ENCODE results near the gene DNAJC2.
A peak's percentile ranks its signal among the peaks of the same experiment; 100 is the strongest.

The DNAJC2 gene, protein sequence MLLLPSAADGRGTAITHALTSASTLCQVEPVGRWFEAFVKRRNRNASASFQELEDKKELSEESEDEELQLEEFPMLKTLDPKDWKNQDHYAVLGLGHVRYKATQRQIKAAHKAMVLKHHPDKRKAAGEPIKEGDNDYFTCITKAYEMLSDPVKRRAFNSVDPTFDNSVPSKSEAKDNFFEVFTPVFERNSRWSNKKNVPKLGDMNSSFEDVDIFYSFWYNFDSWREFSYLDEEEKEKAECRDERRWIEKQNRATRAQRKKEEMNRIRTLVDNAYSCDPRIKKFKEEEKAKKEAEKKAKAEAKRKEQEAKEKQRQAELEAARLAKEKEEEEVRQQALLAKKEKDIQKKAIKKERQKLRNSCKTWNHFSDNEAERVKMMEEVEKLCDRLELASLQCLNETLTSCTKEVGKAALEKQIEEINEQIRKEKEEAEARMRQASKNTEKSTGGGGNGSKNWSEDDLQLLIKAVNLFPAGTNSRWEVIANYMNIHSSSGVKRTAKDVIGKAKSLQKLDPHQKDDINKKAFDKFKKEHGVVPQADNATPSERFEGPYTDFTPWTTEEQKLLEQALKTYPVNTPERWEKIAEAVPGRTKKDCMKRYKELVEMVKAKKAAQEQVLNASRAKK

DNA sequence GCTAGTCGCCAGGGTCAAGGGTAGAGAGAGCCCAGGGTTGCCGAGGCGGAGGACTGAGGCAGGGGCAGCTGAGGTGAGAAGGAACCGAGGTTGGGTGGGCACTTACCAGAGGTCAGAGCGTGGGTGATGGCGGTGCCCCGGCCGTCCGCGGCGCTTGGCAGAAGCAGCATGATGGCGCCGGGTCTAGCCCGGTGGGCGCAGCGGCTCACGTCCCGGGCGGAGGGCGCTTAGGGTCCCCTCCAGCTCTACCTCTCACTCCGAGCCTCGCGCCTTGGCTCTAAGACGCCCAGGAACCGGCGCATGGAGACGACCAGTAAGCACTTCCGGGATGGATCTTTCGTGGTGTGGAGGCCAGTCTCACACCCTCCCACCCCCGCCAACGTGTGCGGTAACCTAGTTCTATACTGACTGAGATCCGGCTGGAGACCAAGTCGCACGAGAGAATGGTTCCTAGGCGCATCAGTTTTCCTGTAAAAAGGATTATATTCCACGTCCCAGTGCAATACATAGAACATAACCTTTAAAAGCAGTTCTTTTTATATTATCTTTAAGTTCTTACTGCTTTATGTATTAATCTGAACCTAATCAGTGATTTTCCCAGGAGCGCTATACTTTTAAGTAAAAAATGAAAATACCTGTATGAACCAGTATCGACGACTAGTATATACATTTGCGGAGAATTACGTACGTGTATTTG, at the start of gene DNAJC2:
TSS of gene DNAJC2 (minus strand) at position 315 of the 697 bp plus-strand sequence. CDS start at position 170, 145 bp downstream.
- DNase-seq = peak; percentile 85

DNA sequence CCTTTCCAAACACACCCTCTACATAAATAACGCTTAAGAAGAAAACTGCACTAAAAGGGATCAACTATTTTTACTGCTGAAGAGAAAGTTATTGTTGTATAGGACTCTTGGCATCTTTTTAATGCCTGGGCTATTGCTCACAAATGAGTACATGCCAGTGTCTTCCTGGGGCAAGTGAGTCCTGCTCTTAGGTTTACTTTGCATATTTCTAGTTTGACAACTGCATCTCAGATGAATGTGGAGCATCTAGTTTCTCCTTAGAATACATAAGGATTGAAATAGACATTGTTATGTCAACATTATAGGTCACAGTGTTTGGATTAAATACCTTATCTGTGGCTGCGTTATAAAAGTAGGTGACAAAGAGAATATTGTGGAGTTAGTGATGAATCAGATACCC, 47.4 kb upstream of the DNAJC2 start:
- DNase-seq = no peak

GRCh38 chr7:103391150-103391549, 46.6 kb upstream of the DNAJC2 start:
- DNase-seq = no peak

GRCh38 chr7:103389263-103389662, 44.7 kb upstream of the DNAJC2 start:
- no peak for DNase-seq

DNA sequence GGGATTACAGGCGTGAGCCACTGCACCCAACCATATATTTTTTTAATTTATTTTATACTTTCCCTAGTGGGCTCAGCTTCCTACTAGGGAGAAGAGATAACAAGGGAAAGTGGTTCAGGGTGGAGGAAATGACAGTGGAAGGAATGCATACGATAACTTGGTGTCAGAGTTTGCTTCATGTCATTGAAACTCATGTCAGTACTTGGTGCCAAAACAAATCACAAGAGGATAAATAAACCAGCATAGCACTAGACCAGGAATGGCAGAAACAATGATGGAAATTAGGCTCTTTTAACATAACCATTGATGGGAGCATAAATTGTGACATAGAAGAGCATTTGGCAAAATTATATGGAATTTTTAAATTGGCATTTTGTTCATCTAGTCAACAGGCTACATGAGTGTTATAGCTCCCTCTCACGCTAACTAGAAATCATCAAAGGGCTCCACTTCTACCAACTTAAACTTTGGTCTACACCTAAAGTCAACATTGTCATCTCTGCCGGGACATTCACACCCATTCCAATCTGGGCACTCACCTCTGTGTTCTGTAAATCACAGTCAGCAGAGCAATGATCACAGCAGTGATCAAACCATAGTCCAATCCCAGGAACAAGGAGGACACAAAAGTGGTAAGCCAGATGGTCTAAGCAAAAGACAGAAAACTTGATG, 44.0 kb upstream of the DNAJC2 start:
- no peak for DNase-seq

DNA sequence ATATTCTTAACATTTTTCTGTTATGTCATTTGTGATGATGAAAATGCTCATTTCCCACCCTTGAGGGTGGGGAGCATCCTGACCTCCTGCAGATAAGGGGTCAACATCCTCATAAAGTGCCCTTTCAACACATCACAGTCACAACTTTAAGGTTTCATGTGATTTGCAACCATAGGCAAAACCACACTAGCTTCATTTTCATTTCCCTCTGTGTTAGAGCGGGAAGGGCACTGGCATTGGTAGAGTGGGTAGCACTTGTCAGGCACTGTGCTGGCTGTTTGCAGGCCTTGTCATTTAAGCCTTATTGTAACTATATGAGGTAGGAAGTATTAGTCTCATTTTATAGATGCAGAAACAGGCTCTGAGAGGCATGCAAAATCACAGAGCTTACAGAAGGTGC, 42.7 kb upstream of the DNAJC2 start:
- DNase-seq = no peak

GRCh38 chr7:103382032-103382402, 37.5 kb upstream of the DNAJC2 start:
- no peak for DNase-seq

DNA sequence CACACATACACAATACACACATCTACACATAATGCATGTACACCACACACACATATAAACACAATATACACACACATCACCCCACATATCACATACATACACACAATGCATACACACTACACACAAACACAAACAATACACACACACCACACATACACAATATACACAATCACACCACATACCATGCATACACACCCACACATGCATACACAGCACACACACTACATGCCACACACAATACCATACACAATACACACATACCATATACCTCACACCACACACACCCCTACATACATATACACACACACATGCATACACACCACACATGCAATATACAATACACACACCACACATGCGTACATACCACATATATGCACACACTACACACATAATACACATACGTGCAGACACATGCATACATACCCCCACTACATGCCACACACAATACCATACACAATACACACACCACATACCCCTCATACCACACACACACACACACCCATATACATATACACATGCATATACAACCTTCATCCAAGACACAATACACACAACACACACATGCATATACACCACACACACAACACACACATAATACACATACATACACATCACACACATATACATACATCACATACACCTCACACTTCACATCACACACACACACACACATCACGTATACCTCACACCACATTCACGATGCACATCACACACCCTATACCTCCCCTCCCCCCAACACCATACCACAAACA, 36.9 kb upstream of the DNAJC2 start:
- DNase-seq = no peak

DNA sequence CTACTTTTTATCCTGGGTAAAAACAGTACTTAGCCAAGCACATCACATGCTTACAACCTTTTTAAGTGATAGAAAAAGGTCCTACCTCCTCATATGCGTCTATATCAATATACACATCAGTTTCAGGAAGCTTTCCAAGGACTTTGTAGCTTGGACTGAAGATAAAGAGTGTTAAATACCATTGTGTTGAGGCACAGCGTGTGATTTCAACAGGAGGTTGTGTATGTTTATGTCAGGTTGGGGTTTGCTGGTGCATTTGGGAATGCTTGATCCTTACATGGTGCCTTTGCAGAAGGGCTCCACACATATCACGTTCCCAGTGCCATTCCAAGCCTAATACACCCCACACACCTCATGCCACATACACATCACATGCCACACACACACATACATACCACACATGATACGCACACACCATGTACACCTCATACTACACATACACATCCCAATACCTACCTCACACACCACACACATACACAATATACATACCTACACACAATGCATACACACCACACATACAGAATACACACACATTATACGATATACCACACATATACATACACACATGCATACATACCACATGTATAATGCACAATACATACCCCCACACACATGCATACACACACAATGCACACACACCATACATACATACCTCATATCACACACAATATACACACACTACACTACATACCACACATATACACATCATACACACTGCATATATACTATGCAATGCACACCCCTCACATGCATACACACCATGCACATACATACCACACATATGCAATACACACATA, 36.0 kb upstream of the DNAJC2 start:
- DNase-seq = no peak

DNA sequence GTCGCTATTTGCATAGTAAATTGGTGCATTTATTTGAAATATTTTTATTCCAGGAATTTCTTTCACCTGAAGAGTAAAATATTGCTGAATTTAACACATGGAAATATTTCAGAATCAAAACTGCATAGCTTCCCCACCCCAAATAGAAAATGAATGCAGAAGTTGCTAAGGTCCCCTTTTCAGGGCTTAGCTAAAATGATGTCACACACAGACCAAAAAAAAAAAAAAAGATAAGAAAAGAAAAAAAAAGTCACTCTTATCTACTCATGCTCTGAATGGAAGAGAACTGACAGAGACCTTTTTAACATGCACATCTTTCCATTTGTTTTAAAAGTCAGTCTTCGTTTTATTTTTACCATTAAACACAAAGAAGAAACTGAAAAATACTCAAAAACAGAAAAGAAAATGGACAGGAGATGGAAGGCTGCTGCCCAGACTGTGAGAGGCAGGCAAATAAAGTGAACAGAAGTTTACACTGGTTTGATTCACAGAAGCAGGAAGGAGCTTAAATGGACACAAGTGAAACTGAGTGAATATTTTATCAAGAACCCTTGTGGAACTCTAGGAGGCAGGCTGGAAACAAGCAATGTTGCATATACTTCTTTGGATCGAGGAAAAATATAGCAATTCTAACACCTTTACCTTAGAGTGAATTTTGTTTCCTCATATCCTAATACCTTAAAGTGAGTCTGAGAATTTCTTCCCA, 34.9 kb upstream of the DNAJC2 start:
- DNase-seq = no peak

DNA sequence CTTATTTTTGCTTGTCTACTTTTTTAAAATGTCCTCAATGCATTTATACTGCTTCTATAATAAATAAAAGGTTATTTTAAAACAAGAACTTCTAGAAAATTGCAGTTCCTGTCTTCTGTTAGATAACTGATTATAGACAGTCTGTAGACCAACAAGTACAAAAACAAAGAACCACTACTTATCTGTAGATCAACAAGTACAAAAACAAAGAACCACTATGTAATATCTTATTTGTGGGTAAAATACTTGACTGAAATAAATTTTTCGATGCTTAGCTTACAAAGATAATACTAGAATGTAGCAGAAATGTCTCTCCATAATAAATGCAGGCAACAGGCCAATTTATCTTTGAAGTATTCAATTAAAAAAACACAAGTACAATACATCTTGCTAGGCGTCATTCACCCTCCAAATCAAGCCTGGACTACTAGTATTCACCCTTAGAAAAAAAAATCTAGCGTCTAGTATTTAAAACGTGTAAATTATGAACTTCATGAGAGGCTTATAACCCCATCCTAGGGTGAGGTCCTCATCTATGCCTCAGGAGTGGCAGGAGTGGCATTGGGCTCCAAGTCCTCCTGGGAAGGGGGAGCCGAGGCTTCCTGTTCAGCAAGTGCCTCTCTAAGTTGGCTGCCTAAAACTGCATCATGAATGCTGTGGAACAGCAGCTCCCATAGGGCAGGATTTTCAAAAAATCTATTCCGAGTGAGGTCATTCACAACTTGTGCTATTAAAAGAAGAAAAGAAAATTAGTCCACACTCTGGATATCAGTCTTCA, 29.5 kb upstream of the DNAJC2 start:
- DNase-seq = peak; percentile 19

GRCh38 chr7:103369432-103369831, 24.9 kb upstream of the DNAJC2 start:
- DNase-seq = no peak

- no peak for DNase-seq
Observed at GRCh38 chr7:103349805-103350204, 5.2 kb upstream of the DNAJC2 start.

DNA sequence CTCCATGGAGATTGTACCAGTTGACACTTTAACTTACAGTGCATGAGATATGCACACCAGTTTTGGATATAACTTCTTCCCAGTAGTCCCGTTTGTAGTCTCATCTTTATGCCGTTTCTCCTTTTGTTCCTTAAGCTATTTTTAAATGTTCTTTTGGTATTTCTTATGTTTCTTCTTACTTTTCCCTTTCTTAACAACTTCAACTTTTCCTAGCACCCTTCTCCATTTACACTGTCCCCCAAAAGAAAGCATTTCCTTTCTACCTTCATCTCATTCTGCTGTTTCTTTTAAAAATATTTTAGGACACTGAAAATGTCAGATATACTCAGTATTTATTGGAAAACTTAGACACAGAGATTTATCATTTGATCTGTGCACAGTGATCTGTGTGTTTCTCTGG, 4.4 kb upstream of the DNAJC2 start:
- no peak for DNase-seq

- DNase-seq = no peak
Observed at GRCh38 chr7:103348452-103348851, 3.9 kb upstream of the DNAJC2 start.

- DNase-seq = peak; percentile 89
Observed at GRCh38 chr7:103347507-103348267, 3.1 kb upstream of the DNAJC2 start, which contains the start of gene PSMC2. Gene PSMC2, plus strand, starts transcription at chr7:103347643. Its CDS starts 69 bp downstream, at chr7:103347712.

DNA sequence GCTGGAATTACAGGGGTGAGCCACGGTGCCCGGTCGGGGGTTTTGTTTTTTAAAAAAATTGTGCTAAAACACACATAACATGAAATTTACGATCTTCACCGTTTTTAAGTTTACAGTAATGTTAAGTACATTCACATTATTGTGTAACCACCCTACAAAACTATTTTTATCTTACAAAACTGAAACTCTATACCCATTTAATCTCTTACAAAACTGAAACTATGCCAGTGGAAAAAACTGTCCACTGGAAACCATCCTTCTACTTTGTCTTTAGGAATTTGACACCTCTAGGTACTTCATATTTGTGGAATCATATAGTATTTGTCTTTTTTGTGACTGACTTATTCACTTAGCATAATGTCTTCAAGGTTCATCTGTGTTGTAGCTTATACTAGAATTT, 1.8 kb upstream of the DNAJC2 start:
- no peak for DNase-seq

- peak; percentile 20 for DNase-seq
Observed at GRCh38 chr7:103343758-103344452, 662 bp downstream of the DNAJC2 start.

- DNase-seq = no peak
Observed at GRCh38 chr7:103343332-103343731, 1.2 kb downstream of the DNAJC2 start.
